Fibroblast of lung (primary cell): ENCODE results near the gene CACNA1S.

ENCODE experiments used
- EZH2 ChIP-seq: IDR thresholded peaks from 2 replicates; pipeline ENCODE4 v1.5.1; 2012; ENCODE audit warnings: low read length, control low read depth, mild to moderate bottlenecking; ENCODE audit errors: missing control alignments
- TF ChIP-seq, protein P1 (sequence below), 2 donors: IDR thresholded peaks in 1 of 2; conservative IDR thresholded peaks in 1 of 2; 1 replicate in 1 of 2; 2 replicates in 1 of 2; pipeline ENCODE4 v1.5.1; 2011 to 2012; ENCODE audit warnings: low read length in 2 of 2, control low read depth in 1 of 2, inconsistent platforms in 1 of 2, low read depth in 1 of 2, mild to moderate bottlenecking in 1 of 2

DNA sequence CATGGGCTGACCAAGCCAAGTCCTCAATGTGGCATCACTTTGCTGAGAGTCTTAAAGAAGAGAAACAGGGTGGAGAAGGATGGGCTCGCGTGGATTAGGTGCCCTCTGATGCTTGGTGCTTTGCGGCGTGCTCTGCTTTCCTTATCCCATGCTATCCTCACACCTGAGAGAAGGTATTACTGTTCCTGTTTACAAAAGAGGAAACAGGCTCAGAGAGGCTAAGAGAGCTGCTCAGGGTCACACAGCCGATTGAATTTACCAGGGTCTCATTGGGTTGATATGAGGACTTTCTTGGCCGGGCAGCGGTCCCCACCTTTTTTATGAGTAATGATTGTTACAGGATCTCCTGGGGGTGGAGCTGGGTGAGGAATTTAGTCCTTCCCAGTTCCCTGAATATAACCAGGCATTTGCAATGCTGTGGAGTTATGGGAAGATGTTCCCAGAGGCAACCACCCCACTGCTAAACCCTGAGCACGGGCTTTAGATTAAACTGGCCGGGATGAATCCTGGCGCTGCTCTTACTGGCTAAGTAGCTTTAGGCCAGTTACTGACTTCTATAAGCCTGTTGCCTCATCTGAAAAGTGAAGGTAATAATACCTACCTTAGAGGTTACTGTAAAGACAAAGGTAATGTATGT lies 10.2 kb upstream of the CACNA1S start:
- no peak for TF ChIP-seq EZH2
- TF ChIP-seq, protein P1, sequence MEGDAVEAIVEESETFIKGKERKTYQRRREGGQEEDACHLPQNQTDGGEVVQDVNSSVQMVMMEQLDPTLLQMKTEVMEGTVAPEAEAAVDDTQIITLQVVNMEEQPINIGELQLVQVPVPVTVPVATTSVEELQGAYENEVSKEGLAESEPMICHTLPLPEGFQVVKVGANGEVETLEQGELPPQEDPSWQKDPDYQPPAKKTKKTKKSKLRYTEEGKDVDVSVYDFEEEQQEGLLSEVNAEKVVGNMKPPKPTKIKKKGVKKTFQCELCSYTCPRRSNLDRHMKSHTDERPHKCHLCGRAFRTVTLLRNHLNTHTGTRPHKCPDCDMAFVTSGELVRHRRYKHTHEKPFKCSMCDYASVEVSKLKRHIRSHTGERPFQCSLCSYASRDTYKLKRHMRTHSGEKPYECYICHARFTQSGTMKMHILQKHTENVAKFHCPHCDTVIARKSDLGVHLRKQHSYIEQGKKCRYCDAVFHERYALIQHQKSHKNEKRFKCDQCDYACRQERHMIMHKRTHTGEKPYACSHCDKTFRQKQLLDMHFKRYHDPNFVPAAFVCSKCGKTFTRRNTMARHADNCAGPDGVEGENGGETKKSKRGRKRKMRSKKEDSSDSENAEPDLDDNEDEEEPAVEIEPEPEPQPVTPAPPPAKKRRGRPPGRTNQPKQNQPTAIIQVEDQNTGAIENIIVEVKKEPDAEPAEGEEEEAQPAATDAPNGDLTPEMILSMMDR (conservative IDR thresholded peaks at IDR 0.05 in 1 of 2, IDR thresholded peaks at IDR 0.05 in 1 of 2; ENCODE audit: low read depth in 1 of 2, low read length in 2 of 2) = no peak
